MM.1S (cell line): ENCODE results near the gene RPS19BP1.
A peak's percentile ranks its signal among the peaks of the same experiment; 100 is the strongest.

Source experiments
- DNase-seq: peaks from one replicate; pipeline ENCODE4 v3.0.0-alpha.2; 2015
- H2AFZ ChIP-seq: fragments of 300-600 bp; sonication (generic); 2 replicates; pipeline ENCODE4 v1.6.0; 2016; ENCODE audit warnings: antibody characterized with exemption, low read length
- H3F3A ChIP-seq: fragments of 300-600 bp; sonication (generic); 2 replicates; pipeline ENCODE4 v1.6.1; 2016; ENCODE audit warnings: mild to moderate bottlenecking, antibody characterized with exemption, low read length, moderate library complexity, mixed read lengths; ENCODE audit not compliant: insufficient read depth
- H3K27ac ChIP-seq: fragments of 300-600 bp; sonication (generic); 2 replicates; pipeline ENCODE4 v1.5.1; 2016; ENCODE audit warnings: mild to moderate bottlenecking, low read length
- H3K27me3 ChIP-seq: fragments of 300-600 bp; sonication (generic); replicated peaks from 2 replicates; pipeline ENCODE4 v1.6.0; 2016; ENCODE audit warnings: low read length; ENCODE audit not compliant: insufficient read depth
- H3K36me3 ChIP-seq: fragments of 300-600 bp; sonication (generic); replicated peaks from 2 replicates; pipeline ENCODE4 v1.6.1; 2016; ENCODE audit warnings: mild to moderate bottlenecking, low read length, mixed read lengths; ENCODE audit not compliant: insufficient read depth
- H3K4me1 ChIP-seq: fragments of 300-600 bp; sonication (generic); 2 replicates; pipeline ENCODE4 v1.6.1; 2016; ENCODE audit warnings: low read length, mixed read lengths
- H3K4me2 ChIP-seq: fragments of 300-600 bp; sonication (generic); 2 replicates; pipeline ENCODE4 v1.6.0; 2016; ENCODE audit warnings: low read depth, low read length
- H3K4me3 ChIP-seq: fragments of 300-600 bp; sonication (generic); 2 replicates; pipeline ENCODE4 v1.5.1; 2016; ENCODE audit warnings: low read length, mixed read lengths
- H3K79me2 ChIP-seq: fragments of 300-600 bp; sonication (generic); 2 replicates; pipeline ENCODE4 v1.6.1; 2016; ENCODE audit warnings: mixed run types, low read length, mixed read lengths
- H3K9ac ChIP-seq: fragments of 300-600 bp; sonication (generic); 2 replicates; pipeline ENCODE4 v1.6.1; 2016; ENCODE audit warnings: low read length, mixed read lengths
- H3K9me2 ChIP-seq: fragments of 300-600 bp; sonication (generic); replicated peaks from 2 replicates; pipeline ENCODE4 v1.6.1; 2016; ENCODE audit warnings: mild to moderate bottlenecking, low read length, mixed read lengths; ENCODE audit not compliant: insufficient read depth
- H3K9me3 ChIP-seq: fragments of 300-600 bp; sonication (generic); replicated peaks from 2 replicates; pipeline ENCODE4 v1.6.1; 2016; ENCODE audit warnings: mild to moderate bottlenecking, low read length, mixed read lengths; ENCODE audit not compliant: insufficient read depth
- H4K20me1 ChIP-seq: fragments of 300-600 bp; sonication (generic); 2 replicates; pipeline ENCODE4 v1.6.1; 2016; ENCODE audit warnings: mild to moderate bottlenecking, low read length, moderate library complexity, mixed read lengths; ENCODE audit not compliant: insufficient read depth
- EZH2 ChIP-seq: fragments of 300-600 bp; sonication (generic); optimal IDR thresholded peaks from 2 replicates; pipeline ENCODE3; 2017; ENCODE audit warnings: low read depth, mild to moderate bottlenecking, antibody characterized with exemption, low read length, mixed read lengths
- EZH2phosphoT487 ChIP-seq: fragments of 300-600 bp; sonication (generic); IDR thresholded peaks from 2 replicates; pipeline ENCODE4 v1.6.1; 2018; ENCODE audit warnings: antibody characterized with exemption, low read length
- TF ChIP-seq, protein P1 (sequence below): fragments of 300-600 bp; sonication (generic); IDR thresholded peaks from 2 replicates; pipeline ENCODE4 v1.5.1; 2016; ENCODE audit warnings: antibody characterized with exemption, low read length, mixed read lengths

The RPS19BP1 gene

DNA sequence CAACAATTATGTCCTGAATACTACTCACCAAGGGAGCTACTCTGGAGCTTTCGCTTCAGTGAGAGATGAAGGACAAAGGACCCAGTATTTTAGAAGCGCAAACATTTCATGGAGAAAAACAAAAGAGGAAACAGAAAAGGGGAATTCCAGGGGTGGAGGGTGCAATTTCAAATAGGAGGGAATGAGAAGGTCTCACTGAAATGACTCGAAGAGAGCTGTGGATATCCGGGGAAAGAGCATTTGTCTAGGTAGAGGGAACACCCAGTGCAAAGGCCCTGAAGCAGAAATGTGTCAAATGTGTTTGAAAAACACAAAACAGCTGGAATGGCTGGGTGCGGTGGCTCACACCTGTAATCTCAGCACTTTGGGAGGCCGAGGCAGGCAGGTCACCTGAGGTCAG, 2.4 kb downstream of the RPS19BP1 start:
- no peaks in the 10 kb centered on the region for H3K9me3 ChIP-seq
- no peaks in the 10 kb centered on the region for H3K27me3 ChIP-seq
- H3K4me3 ChIP-seq, result no peak overlapping the region
- peaks cover 57% of the 10 kb centered on the region for H3F3A ChIP-seq
- no peak for DNase-seq
- H4K20me1 ChIP-seq, result no peaks in the 10 kb centered on the region
- TF ChIP-seq, protein P1, sequence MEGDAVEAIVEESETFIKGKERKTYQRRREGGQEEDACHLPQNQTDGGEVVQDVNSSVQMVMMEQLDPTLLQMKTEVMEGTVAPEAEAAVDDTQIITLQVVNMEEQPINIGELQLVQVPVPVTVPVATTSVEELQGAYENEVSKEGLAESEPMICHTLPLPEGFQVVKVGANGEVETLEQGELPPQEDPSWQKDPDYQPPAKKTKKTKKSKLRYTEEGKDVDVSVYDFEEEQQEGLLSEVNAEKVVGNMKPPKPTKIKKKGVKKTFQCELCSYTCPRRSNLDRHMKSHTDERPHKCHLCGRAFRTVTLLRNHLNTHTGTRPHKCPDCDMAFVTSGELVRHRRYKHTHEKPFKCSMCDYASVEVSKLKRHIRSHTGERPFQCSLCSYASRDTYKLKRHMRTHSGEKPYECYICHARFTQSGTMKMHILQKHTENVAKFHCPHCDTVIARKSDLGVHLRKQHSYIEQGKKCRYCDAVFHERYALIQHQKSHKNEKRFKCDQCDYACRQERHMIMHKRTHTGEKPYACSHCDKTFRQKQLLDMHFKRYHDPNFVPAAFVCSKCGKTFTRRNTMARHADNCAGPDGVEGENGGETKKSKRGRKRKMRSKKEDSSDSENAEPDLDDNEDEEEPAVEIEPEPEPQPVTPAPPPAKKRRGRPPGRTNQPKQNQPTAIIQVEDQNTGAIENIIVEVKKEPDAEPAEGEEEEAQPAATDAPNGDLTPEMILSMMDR, result no peak
- TF ChIP-seq EZH2, result no peak
- TF ChIP-seq EZH2phosphoT487, result no peak
- H3K36me3 ChIP-seq, result no peaks in the 10 kb centered on the region
- H2AFZ ChIP-seq, result no peak overlapping the region
- H3K9ac ChIP-seq, result 0 out of 2 replicates have a peak overlapping the region, but pooled peaks have one; percentile 2
- H3K4me2 ChIP-seq, result peak overlapping the region; percentile 58; the same call in 1 of the 2 replicates
- H3K79me2 ChIP-seq, result peaks cover 47% of the 10 kb centered on the region
- no peaks in the 10 kb centered on the region for H3K9me2 ChIP-seq
- peak overlapping the region; percentile 98; the same call in 1 of the 2 replicates for H3K27ac ChIP-seq
- H3K4me1 ChIP-seq, result peaks cover 46% of the 10 kb centered on the region

DNA sequence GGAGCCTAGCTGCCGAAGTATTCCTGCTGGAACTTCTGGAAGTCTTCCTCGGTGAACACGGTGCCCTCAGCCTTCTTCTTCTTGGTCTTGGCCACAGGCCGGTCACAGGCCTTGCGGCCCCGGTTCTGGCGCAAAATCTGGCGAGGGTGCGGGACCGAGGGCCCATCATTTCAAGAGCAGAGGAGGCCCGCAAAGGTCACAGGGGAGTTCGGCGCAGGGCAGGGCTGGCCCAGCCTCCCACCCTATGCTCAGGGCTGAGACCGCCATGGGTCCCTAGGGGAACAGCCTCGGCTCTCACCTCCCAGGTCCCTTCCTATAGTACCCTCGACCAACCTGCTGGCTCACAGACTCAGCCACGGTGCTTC, 3.1 kb downstream of the RPS19BP1 start:
- Histone ChIP-seq H3K79me2 (peaks cover 51% of the 10 kb centered on the region), H3K36me3 (no peaks in the 10 kb centered on the region), H3K9me2 (no peaks in the 10 kb centered on the region), H3F3A (peaks cover 64% of the 10 kb centered on the region), H4K20me1 (no peaks in the 10 kb centered on the region), H3K4me3 (no peak overlapping the region), H3K27me3 (no peaks in the 10 kb centered on the region), H3K27ac (peak overlapping the region; percentile 98; the same call in 1 of the 2 replicates), H2AFZ (no peak overlapping the region), H3K4me1 (peaks cover 43% of the 10 kb centered on the region), H3K9me3 (no peaks in the 10 kb centered on the region), H3K9ac (no peak overlapping the region), H3K4me2 (peak overlapping the region; percentile 58)
- TF ChIP-seq, protein P1, result no peak
- TF ChIP-seq EZH2 (no peak), EZH2phosphoT487 (no peak)
- DNase-seq, result no peak

DNA sequence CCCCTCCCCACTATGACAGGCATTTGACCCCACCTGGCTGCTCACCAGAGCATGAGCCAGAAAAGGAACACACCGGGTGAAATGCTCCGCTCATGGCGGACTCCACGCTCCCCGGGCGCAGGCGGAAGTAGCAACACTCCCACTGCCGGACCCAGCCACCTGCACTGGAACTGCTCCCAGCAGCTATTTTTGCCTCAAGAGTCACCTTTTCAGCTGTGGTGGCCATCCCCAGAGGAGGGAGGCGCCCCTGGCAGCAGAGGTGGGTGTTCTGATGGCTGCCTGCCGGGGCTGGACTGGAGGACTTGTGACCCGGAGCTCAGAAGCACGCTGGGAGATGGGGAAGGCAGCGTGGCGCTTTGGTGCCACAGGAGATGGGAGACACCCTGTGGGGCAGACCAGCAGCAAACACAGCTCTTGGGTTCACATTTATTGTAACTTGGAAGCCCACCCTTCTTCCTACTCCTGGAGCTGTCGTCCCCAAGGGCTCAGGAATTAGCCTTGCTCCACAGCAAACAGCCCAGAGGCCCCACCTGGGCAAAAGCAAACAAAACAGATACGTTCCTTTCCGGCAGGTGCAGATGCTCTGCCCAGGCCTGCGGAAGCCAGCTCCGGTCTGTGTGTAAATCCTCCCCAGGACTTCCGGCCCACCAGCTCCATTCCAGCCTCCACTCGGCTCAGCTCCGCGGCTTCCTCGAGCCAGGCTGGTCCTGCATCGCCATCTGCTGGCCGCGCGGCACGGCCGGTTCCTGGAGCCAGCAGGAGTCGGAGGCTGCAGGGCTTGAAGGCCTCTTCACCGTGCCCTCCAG, 3.7 kb downstream of the RPS19BP1 start:
- no peaks in the 10 kb centered on the region for H3K9me3 ChIP-seq
- peak overlapping the region; percentile 98 for H3K27ac ChIP-seq
- H3K4me3 ChIP-seq, result peak overlapping the region; percentile 58
- no peak overlapping the region for H2AFZ ChIP-seq
- TF ChIP-seq, protein P1, result peak; percentile 97
- TF ChIP-seq EZH2 (no peak), EZH2phosphoT487 (no peak)
- peak; percentile 96 for DNase-seq
- H4K20me1 ChIP-seq, result 0 out of 2 replicates have a peak, but pooled peaks cover 4% of the 10 kb centered on the region
- H3K79me2 ChIP-seq, result peaks cover 57% of the 10 kb centered on the region
- peaks cover 43% of the 10 kb centered on the region for H3K4me1 ChIP-seq
- H3K36me3 ChIP-seq, result no peaks in the 10 kb centered on the region
- no peaks in the 10 kb centered on the region for H3K27me3 ChIP-seq
- peak overlapping the region; percentile 93 for H3K4me2 ChIP-seq
- H3K9ac ChIP-seq, result peak overlapping the region; percentile 85
- no peaks in the 10 kb centered on the region for H3K9me2 ChIP-seq
- H3F3A ChIP-seq, result peaks cover 69% of the 10 kb centered on the region
